ENCODE data around the gene TPCN2.
"Not testable (repeated sequence)": the region's sequence is repeated elsewhere in the genome, so short reads cannot be mapped to it uniquely, and the experiment has no call there.

The TPCN2 gene

DNA sequence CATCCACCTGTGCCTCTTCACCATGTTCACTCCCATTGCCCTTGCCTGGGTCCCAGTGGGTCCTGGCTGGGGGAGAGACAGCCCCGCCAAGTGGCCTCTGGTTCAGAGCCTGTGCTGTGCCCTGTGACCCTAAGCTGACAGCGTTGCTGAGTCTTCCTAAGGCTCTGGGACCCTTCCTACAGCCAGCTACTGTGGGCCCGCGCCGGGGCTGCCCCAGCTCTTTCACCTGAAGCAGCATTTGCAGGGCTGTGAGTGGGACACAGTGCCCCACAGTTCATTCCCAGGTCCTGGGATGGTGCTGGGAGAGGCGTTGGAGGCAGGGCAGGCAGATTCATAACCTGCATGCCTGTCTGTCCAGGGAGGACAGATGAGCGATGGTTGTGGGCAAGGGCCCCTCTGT lies 10.7 kb downstream of the TPCN2 start:
- DNase-seq = no peak

DNA sequence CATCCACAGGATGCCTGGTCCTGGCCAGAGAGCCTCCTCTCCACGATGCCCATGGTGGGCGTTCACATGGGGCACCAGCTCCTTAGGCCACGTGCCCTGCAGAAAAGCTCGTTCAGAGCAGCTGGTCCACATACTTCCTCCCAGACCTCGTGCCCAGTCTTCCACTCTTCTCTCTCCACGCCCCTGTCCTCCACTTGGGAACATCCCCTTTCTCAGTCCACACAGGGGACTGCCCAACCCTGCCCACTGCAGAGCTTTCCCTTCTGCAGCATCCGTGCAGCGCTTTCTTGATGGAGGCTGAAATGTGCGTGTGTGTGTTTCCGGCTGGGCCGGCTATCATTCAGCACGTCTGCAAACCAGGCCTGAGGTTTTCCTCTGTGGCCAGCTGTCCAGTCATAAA lies 11.3 kb downstream of the TPCN2 start:
- DNase-seq = no peak

DNA sequence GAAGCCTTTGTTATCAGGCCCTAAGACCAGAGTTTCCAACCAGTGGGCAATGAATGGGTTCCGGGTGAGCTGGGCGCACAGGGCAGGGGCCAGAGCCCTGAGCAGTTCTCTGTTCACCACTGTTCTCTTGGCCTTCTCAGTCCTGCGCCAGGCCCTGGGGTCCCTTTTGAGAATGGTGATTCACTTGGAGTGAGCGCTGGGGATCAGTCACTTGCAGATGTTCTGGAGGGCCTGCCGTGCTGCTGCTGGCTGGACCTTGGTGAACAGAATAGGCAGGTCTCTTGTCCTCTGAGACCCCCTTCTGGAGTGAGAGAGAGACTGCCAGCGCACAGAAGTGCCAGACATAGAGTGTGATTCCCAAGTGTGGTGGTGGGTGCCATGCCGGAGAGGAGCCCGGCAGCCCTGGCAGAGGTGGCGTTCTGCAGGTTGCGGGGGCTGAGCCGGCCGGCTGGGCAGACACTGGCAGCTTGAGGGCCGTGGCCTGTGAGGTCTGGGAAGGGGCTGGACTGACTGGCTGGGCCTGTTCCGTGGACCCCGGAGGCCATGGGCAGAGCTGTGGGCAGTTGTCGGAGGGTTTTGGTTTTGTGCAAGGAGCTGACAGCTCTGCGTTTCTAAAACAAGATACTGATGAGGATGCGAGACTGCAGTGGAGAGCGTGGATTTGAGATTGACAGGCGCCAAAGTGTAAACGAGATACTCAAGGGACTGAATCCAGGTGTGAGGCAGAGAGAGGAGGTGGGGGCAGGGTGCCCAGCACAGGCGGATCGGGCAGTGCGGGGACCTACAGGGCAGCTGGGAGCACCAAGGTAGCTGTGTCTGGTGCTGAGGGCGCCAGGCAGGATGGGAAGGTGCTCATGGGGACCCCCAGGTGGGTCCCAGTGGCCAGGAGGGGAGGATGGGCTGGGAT lies 12.3 kb downstream of the TPCN2 start:
- DNase-seq = no peak

DNA sequence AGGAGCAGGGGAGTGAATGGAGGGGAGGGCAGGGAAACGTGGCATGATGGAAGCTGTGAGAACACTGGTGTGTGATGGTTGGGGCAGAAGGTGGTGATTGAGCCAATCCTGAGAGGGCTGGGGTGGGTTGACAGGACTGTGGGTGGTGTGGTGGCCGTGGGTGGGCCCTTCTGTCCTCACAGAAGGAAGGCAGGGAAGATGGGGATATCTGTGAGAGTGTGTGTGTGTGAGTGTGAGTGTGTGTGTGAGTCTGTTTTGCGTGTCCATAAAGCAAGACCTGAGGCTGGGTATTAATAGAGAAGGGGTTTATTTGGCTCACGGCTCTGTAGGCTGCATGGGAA lies 13.0 kb downstream of the TPCN2 start:
- DNase-seq = no peak

DNA sequence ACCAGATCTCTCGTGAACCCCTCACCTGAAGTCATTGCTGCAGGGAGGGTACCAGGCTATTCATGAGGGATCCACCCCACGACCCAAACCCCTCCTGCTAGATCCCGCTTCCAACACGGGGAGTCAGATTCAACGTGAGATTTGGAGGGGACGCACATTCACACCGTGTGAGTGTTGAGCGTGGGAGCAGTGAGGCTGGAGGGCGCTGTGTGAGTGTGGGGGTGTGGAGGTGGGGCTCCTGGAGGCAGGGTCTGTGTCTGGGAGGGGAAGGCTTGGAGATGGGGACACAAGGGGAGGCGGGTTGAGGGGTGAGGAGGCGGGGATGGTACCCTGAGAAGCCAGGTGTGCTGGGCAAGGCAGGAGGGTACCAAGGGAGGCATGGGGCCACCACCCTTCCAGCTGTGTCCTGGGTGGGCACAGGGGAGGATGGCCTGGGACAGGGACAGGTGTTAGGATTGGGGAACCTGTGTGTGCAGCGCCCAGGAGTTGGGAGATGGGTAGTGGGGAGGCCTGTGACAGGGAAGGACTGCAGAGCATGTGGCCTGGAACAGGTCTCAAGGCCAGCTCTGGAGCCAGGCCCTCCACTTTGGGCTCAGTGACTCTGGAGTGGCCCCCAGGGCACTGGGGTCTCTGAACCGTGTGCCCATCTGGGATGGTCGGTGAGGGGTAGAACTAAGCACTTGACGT lies 13.6 kb downstream of the TPCN2 start:
- no peak for DNase-seq

DNA sequence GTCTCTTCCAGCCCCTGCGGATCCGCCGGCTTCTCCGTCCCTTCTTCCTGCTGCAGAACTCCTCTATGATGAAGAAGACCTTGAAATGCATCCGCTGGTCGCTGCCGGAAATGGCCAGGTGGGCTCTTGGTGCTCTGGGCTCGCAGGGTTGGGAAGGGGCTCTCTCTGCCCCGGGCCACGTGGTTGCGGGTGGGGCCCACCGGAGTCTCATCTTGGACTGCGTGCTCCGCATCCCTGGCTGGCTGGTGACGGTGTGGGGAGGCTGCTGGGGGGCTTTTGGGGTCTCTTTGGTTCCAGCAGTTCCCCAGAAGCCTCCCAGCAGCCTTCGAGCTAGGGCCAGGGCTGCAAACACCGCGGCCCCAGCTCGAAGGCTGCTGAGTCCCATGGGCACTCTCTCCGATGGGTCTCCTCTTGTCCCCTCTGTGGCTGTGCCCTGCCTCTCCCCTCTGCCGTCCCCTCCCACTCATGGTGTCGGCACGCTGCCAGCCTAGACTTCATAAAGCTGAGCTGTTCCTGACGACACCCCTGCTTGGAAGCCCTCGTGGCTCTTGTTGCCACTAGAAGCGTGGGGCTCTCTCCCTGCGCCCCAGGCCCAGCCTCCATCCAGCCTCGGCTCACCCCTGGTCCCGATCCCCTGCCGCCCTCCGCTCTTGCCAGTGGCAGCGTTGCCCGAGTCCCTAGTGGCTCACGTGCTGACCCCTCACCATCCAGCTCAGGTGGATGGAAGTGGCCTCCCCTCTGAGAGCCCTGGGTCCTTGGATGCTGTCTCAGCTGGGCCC lies 14.3 kb downstream of the TPCN2 start:
- DNase-seq = no peak

DNA sequence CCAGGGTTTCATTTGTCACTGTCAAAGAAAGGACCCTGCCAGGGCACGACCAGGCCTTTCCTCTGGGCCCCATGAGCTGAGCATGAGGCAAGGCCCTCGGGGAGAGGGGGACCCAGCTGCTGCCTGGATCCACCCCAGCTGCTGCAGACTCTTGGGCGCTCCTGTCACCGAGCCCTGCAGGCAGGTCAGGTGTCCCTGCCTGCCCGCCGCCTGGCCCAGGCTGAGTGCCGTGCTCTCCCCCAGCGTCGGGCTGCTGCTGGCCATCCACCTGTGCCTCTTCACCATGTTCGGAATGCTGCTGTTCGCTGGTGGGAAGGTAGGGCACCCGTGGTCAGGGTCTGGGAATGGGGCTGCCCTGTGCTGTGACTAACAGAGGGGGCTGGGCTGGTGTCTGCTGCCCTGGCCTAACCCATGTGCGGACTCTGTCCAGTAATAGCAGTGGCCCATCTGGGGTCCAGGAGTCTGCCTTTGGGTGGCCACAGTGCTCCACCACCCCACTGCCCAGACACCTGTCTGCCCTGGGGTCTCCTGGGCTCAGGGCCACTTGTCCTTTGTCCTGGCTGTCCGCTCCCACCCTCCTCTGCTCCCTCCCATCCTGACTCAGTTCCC lies 15.0 kb downstream of the TPCN2 start:
- no peak for DNase-seq

DNA sequence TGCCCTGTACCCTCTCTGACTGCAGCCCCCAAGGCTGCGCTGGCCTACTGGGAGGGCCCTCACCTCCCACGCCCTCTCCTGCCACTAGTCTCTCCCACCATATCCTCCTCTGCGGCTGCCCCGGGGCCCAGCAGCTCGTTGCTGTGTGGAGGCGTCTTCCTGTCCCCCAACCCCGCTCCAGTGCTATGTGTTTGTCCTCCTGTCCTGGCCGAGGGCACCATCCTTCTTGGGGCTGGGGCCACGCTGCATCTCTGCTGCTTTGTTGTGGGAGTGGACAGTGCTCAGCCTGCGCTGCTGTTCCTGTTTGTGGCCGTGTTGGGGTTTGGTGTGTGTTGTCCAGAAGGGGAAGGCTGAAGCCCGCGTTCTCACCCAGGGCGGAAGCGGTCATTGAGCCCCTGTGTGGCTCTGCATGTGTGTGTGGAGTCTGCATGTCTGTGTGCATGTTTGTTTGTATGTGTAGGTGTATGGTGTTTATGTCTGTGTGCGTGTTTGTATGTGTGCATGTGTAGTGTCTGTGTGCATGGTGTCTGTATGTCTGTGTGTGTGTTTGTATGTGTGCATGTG lies 15.7 kb downstream of the TPCN2 start:
- DNase-seq = no peak

DNA sequence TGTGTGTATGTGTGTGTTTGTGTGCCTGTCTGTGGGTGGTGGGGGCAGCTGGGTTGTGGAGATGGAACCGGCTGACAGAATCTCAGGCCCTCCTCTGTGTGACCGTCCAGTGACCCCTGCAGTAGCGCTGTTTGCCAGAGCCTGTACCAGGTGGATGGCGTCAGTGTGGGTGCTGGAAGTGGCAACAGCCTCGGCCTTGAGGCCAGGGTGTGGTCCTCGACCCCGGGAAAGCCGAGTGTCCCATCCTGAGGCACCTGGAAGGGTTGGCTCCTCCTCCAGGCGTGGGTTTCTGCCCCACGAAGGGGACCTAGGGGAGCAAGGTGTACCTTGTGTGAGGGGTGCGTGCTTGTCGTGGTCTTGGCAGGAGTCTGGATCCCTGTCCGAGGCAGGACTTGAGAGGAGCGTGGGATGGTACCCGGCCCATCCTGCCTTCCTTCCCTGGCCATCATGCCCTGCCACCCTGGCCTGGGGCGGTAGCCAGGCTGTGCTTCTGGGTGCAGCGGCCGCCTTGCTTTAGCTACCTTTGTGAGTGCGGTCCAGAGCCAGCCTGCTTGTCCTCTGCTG lies 16.5 kb downstream of the TPCN2 start:
- DNase-seq = no peak

DNA sequence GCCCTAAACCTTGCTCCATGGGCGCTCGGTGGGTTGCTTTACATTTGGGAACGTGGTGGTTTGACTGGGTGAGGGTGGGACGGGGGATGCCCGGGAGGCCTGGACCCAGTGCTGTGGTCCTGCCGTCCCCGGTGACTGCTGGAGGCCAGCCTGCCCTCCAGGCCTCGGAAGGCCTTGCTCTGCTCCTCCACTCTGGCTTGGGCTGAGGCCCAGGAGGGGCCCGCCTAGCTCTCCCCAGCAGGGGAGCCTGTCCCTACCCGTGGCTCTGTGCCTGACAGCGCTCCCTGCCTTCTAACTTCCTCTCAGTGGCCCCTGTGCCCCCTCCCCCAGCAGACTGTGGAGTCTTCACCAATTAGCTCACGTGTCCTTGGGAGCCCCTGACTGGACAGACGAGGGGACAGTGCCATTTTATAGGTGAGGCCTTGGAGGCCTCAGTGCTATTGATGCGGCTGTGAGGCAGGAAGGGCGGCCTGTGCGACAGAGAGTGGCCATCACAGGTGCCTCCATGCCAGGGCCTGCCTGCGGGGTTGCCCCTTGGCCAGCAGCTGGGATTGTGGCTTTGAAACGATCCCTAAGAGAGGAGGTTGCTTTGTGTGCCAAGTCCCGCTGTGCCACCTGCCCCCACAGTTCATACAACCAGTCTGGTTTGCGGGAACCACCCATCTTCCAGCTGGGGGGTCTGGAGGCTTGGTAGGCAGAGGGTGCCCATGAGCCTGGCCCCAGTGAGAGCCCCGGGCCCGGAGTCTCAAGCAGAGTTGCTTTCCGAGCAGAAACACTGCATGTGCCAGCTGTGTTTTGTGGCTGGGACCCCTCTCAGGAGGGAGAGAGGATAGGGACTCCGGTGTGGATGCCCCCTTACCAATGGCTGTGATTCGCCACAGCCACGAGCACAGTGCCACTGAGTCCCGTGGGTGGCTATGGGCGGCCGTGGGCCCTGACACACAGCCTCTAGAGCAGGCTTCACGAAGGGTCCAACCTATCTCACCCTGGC lies 17.7 kb downstream of the TPCN2 start:
- no peak for DNase-seq

DNA sequence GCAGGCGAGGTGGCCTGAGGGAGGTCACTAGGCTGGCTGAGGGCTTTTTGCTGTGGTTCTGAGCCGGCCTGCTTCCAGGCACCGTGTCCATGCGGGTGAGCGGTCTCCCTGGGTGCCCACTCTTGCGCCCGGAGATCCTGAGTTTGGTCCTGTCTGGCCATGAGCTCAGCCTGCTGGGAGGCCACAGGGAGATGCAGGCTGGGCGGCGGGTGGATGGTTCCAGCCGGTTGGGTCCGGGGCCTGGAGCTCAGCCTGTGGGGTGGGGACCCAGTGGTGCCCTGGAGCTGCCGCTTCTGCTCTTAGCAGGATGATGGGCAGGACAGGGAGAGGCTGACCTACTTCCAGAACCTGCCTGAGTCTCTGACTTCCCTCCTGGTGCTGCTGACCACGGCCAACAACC lies 18.5 kb downstream of the TPCN2 start:
- no peak for DNase-seq

DNA sequence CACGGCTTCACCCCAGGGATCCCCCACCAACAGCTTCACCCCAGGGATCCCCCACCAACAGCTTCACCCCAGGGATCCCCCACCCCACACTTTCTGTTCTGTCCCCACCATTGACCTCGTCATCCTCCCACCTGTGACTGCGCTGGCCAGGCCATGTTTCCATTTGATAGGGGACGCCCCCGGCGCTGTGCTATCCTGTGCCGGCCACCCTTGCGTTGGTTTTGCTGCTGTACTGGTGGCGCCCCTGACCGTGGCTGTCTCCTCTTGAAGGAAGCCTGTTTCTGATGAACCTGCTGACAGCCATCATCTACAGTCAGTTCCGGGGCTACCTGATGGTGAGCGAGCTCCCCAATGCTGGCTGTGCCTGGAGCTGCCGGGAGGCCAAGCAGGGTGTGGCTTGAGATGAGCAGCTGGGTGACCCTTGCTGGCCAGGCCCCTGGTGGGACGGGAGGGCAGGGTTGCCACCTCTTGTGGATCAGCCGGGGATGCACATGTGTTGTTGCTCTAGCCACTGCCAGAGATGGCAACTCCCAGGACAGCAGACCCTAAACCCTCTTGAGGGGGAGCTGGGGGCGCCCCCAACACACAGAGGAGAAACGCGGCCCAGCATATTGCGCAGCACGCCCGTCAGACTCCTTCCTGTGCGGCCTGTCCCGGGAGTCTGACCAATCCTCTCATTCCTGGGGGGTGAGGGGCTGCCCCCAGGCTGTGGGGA lies 22.5 kb downstream of the TPCN2 start:
- no peak for DNase-seq

DNA sequence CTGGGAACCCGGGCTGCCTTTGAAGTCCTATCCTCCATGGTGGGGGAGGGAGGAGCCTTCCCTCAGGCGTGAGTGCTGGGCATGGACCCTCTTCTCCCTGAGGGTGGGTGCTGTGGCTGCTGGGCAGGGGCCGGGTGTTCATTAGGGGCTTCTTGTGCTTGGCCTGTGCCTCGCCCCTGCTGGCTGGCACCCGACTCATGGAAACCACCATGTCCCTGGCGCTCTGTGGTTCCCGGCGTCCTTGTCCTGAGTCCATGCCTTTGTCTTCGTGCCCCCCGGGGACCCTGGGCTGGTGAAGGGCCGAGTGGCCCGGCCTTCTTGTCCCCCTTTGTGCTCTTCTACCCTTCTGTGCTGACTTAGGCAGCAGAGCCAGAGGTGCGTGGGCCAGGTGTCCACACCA lies 23.2 kb downstream of the TPCN2 start:
- DNase-seq = no peak

DNA sequence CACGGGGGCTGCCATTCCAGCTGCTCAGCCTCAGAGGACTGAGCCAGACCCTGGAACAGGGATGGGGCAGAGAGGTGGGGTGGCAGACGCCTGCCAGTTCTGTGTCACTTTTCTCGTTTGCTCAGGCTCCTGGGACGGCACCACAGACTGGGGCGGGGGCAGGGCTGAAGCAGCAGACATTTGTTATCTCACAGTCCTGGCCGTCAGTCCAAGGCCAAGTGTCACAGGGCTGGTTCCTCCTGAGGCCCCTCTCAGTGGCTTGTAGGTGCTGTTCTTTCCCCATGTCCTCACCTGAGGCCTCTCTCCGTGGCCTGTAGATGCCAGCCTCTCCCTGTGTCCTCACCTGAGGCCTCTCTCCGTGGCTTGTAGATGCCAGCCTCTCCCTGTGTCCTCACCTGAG lies 24.7 kb downstream of the TPCN2 start:
- no peak for DNase-seq

DNA sequence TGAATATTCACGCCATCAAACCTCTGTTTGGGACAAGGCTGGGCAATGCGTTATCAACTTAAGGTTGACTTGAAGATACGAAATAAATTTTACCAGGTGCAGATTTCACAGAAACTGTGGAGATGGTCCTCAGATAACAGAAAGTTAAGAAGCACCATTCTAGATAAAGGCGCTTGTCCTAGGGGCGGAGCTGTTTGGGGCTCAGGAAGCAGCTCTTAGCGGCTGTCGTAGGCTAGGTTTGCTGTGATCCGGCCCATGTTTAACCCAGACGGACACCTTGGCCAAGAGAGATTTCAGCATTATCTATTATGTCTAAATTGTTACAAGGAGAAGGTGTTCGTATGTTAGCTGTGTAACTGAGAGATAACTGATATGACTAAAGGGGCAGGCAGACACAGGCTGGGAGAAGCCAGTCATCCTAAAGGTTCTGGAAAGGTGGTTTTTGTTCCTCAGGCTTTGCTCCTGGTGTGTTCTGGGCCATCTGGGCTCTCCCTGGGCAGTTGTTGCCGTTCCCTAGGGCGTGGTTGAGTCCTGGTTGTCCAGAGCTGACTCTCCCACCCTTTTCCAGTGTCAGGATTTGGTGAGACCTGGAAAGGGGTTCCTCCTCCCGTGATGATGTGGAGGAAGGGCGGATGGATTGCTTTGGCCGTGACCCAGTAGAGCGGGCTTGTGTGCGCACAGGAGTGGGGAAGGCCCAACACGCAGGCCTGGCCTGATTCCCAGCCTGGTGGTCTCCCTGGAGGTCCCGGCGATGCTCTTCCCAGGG lies 25.8 kb downstream of the TPCN2 start:
- no peak for DNase-seq

DNA sequence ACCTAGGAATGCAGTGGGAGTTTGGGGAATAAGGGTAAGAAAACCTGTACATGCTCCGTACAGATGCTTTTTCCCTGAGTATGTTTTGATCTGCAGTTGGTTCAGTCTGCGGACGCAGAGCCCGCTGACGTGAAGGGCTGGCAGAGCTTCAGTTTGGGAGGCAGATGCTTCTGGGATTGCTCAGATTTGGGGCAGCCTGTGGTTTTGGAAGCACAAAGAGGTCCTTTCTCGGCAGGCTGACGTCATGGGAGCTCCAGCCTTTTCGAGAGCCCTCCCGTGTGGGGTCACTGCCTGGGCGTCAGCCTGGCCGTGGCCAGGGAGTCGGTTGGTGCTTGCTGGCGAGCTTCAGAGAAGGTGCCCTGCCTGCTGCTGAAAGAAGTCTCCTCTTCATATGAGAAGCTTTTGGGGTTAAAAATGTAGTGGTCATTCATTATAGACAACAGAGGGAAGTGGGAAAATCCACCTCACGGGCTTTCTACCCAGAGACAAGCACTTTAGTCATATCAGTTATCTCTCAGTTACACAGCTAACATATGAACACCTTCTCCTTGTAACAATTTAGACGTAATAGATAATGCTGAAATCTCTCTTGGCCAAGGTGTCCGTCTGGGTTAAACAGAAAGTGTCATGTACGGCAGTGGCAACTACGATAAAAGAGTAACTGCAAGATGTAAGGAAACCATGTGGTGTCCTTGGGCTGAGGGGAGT lies 26.8 kb downstream of the TPCN2 start:
- no peak for DNase-seq

DNA sequence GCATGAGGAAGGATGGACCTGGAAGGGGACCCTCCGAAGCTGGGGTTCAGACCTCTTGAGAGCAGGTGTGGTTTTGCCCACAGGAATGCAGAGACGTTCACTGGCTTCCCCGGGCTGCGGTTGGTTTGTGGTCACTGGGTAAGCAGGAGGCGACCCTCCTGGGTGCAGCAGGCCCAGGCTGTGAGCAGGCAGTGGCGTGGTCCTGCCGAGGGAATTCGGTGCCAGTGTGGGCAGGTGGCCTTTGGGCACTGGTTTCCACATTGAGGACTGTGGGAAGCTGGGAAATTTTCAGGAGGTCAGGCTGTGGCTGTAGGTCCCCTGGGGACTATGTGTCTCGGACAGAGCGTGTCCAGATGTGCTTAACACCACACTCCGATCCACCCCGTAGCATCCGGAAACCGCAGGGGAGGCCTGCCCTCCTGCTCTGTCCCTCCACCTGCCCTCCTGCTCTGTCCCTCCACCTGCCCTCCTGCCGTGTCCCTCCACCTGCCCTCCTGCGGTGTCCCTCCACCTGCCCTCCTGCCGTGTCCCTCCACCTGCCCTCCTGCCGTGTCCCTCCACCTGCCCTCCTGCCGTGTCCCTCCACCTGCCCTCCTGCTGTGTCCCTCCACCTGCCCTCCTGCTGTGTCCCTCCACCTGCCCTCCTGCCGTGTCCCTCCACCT lies 27.5 kb downstream of the TPCN2 start:
- no peak for DNase-seq

DNA sequence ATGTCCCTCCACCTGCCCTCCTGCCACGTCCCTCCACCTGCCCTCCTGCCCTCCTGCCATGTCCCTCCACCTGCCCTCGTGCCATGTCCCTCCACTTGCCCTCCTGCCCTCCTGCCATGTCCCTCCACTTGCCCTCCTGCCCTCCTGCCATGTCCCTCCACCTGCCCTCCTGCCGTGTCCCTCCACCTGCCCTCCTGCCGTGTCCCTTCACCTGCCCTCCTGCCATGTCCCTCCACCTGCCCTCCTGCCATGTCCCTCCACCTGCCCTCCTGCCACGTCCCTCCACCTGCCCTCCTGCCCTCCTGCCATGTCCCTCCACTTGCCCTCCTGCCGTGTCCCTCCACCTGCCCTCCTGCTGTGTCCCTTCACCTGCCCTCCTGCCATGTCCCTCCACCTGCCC lies 28.2 kb downstream of the TPCN2 start:
- not testable (repeated sequence) for DNase-seq

DNA sequence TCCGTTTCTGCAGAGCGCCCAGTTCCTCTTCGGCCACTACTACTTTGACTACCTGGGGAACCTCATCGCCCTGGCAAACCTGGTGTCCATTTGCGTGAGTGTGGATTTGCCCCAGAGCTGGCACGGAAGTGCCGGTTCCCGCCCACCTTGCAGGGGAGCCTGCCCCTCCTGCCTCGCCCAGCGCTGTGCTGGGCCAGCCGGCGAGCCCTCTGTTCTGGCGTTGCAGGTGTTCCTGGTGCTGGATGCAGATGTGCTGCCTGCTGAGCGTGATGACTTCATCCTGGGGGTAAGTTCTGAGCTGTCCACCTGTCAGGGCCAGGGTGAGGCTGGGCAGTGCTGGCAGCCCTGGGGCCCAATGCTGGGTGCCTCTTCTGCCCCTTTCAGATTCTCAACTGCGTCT lies 29.8 kb downstream of the TPCN2 start:
- DNase-seq = no peak

All from stimulated activated naive CD4-positive, alpha-beta T cell (primary cell).